HepG2 (cell line): ENCODE data around the gene INTU. TPM values are rescaled to one million over a fixed set of nuclear protein-coding genes. Genes with fewer than 3 reads are reported as not detected.

Experiments
- CREB3 ChIP-seq: sonication (generic); formaldehyde crosslinking; IDR thresholded peaks from 2 replicates; pipeline ENCODE4 v1.5.0; 2020; ENCODE audit warnings: missing genetic modification reagents
- ELF3 ChIP-seq: IDR thresholded peaks from 2 replicates; pipeline ENCODE4 v1.6.1; 2016; ENCODE audit warnings: missing genetic modification reagents, missing compliant biosample characterization
- HMGA1 ChIP-seq: sonication (generic); formaldehyde crosslinking; conservative IDR thresholded peaks from 2 replicates; pipeline ENCODE4 v1.4.0; 2020; ENCODE audit warnings: missing genetic modification reagents
- HOXA3 ChIP-seq: sonication (generic); formaldehyde crosslinking; IDR thresholded peaks from 2 replicates; pipeline ENCODE4 v1.5.0; 2020; ENCODE audit warnings: missing genetic modification reagents
- KMT2A ChIP-seq: sonication (generic); formaldehyde crosslinking; IDR thresholded peaks from 2 replicates; pipeline ENCODE4 v1.4.0; 2020; ENCODE audit warnings: missing genetic modification reagents
- MATR3 ChIP-seq: sonication (generic); formaldehyde crosslinking; IDR thresholded peaks from 2 replicates; pipeline ENCODE4 v1.4.0; 2020; ENCODE audit warnings: missing genetic modification reagents
- MED8 ChIP-seq: sonication (generic); formaldehyde crosslinking; IDR thresholded peaks from 2 replicates; pipeline ENCODE4 v1.8.1; 2023; ENCODE audit warnings: mild to moderate bottlenecking, missing genetic modification reagents; ENCODE audit not compliant: insufficient replicate concordance
- MTF1 ChIP-seq: sonication (generic); formaldehyde crosslinking; IDR thresholded peaks from 2 replicates; pipeline ENCODE4 v1.5.0; 2020; ENCODE audit warnings: missing genetic modification reagents
- MZF1 ChIP-seq: sonication (generic); formaldehyde crosslinking; IDR thresholded peaks from 2 replicates; pipeline ENCODE4 v1.8.1; 2023; ENCODE audit warnings: mild to moderate bottlenecking, missing genetic modification reagents, borderline replicate concordance
- PBX3 ChIP-seq: sonication (generic); formaldehyde crosslinking; IDR thresholded peaks from 2 replicates; pipeline ENCODE4 v1.8.1; 2023; ENCODE audit warnings: missing genetic modification reagents, inconsistent platforms, borderline replicate concordance
- PHB2 ChIP-seq: fragments of 450-650 bp; IDR thresholded peaks from 2 replicates; pipeline ENCODE4 v1.6.1; 2018; ENCODE audit not compliant: partially characterized antibody
- PHF21A ChIP-seq: sonication (generic); formaldehyde crosslinking; IDR thresholded peaks from 2 replicates; pipeline ENCODE4 v1.5.0; 2020; ENCODE audit warnings: mild to moderate bottlenecking, missing genetic modification reagents
- RBM22 ChIP-seq: fragments of 200-400 bp; formaldehyde crosslinking; optimal IDR thresholded peaks from 2 replicates; pipeline ENCODE3; 2017; ENCODE audit warnings: mild to moderate bottlenecking, low read length, moderate library complexity
- RFX5 ChIP-seq: IDR thresholded peaks from 2 replicates; pipeline ENCODE4 v1.6.1; 2011; ENCODE audit warnings: low read depth, low read length, improper control_type of control experiment
- RFXANK ChIP-seq: IDR thresholded peaks from 2 replicates; pipeline ENCODE4 v1.6.1; 2016
- SP1 ChIP-seq, 2 experiments: fragments of 450-650 bp in 1 of 2; sonication (generic) in 1 of 2; formaldehyde crosslinking in 1 of 2; IDR thresholded peaks; 2 replicates each; pipeline versions ENCODE4 v1.4.0 to v1.6.1; 2016 to 2020; ENCODE audit warnings: missing genetic modification reagents in 1 of 2
- SUZ12 ChIP-seq: fragments of 150-350 bp; IDR thresholded peaks from 2 replicates; pipeline ENCODE4 v1.6.1; 2014; ENCODE audit warnings: low read depth, low read length
- TGIF2 ChIP-seq: IDR thresholded peaks from 2 replicates; pipeline ENCODE4 v1.6.1; 2016; ENCODE audit warnings: control low read depth, missing compliant biosample characterization
- TMF1 ChIP-seq: sonication (generic); formaldehyde crosslinking; IDR thresholded peaks from 2 replicates; pipeline ENCODE4 v1.8.1; 2022; ENCODE audit warnings: low read depth, missing genetic modification reagents
- ZBTB7A ChIP-seq: sonication (generic); formaldehyde crosslinking; IDR thresholded peaks from 2 replicates; pipeline ENCODE4 v1.8.0; 2022; ENCODE audit warnings: mild to moderate bottlenecking, missing genetic modification reagents
- ZMYM2 ChIP-seq: sonication (generic); formaldehyde crosslinking; IDR thresholded peaks from 2 replicates; pipeline ENCODE4 v1.8.0; 2022; ENCODE audit warnings: mild to moderate bottlenecking, missing genetic modification reagents
- ZNF350 ChIP-seq: sonication (generic); formaldehyde crosslinking; IDR thresholded peaks from 2 replicates; pipeline ENCODE4 v1.4.0; 2020; ENCODE audit warnings: mild to moderate bottlenecking, low read depth, missing genetic modification reagents, borderline replicate concordance
- ZNF678 ChIP-seq: sonication (generic); formaldehyde crosslinking; IDR thresholded peaks from 2 replicates; pipeline ENCODE4 v1.4.0; 2020; ENCODE audit warnings: mild to moderate bottlenecking, missing genetic modification reagents
- ZNF766 ChIP-seq: sonication (generic); formaldehyde crosslinking; IDR thresholded peaks from 2 replicates; pipeline ENCODE4 v1.5.0; 2020; ENCODE audit warnings: missing genetic modification reagents, borderline replicate concordance
- ZNF850 ChIP-seq: sonication (generic); formaldehyde crosslinking; conservative IDR thresholded peaks from 2 replicates; pipeline ENCODE4 v1.9.0; 2021; ENCODE audit warnings: mild to moderate bottlenecking, missing genetic modification reagents
- polyA plus RNA-seq, 8 experiments: library from polyadenylated mRNA; depleted of rRNA in 3 of 8; stranded (reverse) in 7 of 8; unstranded in 1 of 8; fragments of >200 nt; fragmentation: Illumina TruSeq in 4 of 8; extraction: Trizol in 4 of 8; gene quantifications; 2 replicates each; pipeline versions ENCODE4 v1.2.1 to v1.2.3, GENCODE V29; 2011 to 2016; ENCODE audit warnings: low read depth in 4 of 8, missing spikeins in 1 of 8, mixed read lengths in 1 of 8; ENCODE audit not compliant: insufficient read depth in 1 of 8
- total RNA-seq, 5 experiments: library from RNA; depleted of rRNA; stranded (reverse); fragments of >200 nt; fragmentation: Illumina TruSeq; extraction: Trizol; gene quantifications; 2 replicates each; pipeline ENCODE4 v1.2.3, GENCODE V29; 2016; ENCODE audit warnings: low read depth in 1 of 5
- TF ChIP-seq, protein P1 (sequence below): sonication (generic); formaldehyde crosslinking; conservative IDR thresholded peaks from 2 replicates; pipeline ENCODE4 v1.4.0; 2020; ENCODE audit warnings: mild to moderate bottlenecking, missing genetic modification reagents, moderate library complexity

The INTU gene
- total and polyA plus RNA-seq, 2 of the 13 experiments (the other 11 are each of a cell fraction or from before 2014, with no cell fraction given), result 5.3 to 6.2 TPM

DNA sequence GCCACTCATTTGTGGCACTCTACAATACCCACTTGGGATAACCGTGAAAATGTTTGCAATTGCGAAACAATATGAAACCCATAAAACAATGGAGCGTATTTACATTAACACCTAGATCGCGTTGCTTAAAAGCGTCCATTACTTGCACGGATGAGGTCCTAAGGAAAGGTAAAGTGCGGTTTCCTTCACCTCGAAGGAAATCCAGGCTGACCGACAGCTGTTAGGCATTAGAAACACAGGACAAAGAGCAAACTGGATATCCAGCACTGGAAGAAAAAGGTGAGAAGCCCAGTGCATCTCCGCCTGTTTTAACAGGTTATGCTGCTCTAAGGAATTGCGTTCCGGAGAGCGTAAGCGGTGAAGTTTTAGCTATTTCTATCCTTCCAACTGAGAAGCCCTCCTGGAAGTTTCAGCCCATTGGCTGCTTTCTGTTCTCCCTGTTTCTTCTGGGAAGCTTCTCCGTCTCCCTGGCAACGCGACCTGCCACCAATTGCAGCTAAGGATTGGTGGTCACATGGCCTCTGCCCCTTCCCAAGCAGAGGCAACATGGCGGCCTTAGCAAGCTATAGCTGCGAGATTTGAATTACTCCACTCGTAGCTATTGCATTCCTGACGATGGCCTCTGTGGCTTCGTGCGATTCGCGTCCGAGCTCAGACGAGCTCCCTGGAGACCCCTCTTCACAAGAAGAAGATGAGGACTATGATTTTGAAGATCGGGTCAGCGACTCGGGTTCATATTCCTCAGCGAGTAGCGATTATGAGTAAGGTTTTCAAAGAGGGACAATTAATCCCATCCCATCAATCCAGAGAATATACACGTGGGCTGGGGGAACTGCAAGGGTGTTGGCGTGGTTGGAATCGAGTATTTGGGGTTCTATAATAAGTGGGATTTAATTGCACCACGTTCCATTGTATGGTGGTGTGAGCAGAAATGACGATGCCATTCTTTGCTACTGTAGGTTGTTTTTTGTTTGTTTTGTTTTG lies at the start of gene INTU (continued):
- no peak for TF ChIP-seq PBX3 (CRISPR knock-in tag)
- TF ChIP-seq, protein P1, sequence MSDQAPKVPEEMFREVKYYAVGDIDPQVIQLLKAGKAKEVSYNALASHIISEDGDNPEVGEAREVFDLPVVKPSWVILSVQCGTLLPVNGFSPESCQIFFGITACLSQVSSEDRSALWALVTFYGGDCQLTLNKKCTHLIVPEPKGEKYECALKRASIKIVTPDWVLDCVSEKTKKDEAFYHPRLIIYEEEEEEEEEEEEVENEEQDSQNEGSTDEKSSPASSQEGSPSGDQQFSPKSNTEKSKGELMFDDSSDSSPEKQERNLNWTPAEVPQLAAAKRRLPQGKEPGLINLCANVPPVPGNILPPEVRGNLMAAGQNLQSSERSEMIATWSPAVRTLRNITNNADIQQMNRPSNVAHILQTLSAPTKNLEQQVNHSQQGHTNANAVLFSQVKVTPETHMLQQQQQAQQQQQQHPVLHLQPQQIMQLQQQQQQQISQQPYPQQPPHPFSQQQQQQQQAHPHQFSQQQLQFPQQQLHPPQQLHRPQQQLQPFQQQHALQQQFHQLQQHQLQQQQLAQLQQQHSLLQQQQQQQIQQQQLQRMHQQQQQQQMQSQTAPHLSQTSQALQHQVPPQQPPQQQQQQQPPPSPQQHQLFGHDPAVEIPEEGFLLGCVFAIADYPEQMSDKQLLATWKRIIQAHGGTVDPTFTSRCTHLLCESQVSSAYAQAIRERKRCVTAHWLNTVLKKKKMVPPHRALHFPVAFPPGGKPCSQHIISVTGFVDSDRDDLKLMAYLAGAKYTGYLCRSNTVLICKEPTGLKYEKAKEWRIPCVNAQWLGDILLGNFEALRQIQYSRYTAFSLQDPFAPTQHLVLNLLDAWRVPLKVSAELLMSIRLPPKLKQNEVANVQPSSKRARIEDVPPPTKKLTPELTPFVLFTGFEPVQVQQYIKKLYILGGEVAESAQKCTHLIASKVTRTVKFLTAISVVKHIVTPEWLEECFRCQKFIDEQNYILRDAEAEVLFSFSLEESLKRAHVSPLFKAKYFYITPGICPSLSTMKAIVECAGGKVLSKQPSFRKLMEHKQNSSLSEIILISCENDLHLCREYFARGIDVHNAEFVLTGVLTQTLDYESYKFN (CRISPR knock-in tag), result no peak
- TF ChIP-seq HOXA3 (CRISPR knock-in tag), result peak; percentile 59; the same call in 1 of the 2 replicates
- no peak for TF ChIP-seq TGIF2 (CRISPR knock-in tag)
- no peak for TF ChIP-seq ZMYM2
- no peak for TF ChIP-seq SUZ12
- no peak for TF ChIP-seq ZNF766 (CRISPR knock-in tag)
- no peak for TF ChIP-seq MATR3
- no peak for TF ChIP-seq ZNF850
- TF ChIP-seq ZBTB7A (CRISPR knock-in tag), result no peak
- TF ChIP-seq SP1 (IDR thresholded peaks at IDR 0.05), result no peak
- no peak for TF ChIP-seq SP1 (CRISPR knock-in tag; IDR thresholded peaks at IDR 0.05)
- no peak for TF ChIP-seq HMGA1
- TF ChIP-seq TMF1 (CRISPR knock-in tag), result no peak
- no peak for TF ChIP-seq CREB3
- TF ChIP-seq KMT2A, result peak; percentile 85
- no peak for TF ChIP-seq ZNF678
- TF ChIP-seq RFXANK (CRISPR knock-in tag), result no peak
- peak; percentile 49; the same call in 1 of the 2 replicates for TF ChIP-seq RFX5
- 0 out of 2 replicates have a peak, but pooled peaks have one; percentile 16 for TF ChIP-seq ZNF350 (CRISPR knock-in tag)
- TF ChIP-seq MTF1 (CRISPR knock-in tag), result no peak
- TF ChIP-seq MZF1 (CRISPR knock-in tag), result no peak
- TF ChIP-seq MED8 (CRISPR knock-in tag), result no peak
- 0 out of 2 replicates have a peak, but pooled peaks have one; percentile 29 for TF ChIP-seq PHF21A
- no peak for TF ChIP-seq PHB2
- TF ChIP-seq ELF3 (CRISPR knock-in tag), result no peak
- TF ChIP-seq RBM22, result no peak
